Adrenal gland (tissue), 5 donors: ENCODE results near the gene DDX27.

ENCODE experiments used
- POLR2A ChIP-seq, 2 donors: fragments of 450-650 bp; IDR thresholded peaks; one replicate each; pipeline ENCODE4 v1.6.1; 2017; ENCODE audit warnings: antibody characterized with exemption in 2 of 2, mild to moderate bottlenecking in 2 of 2, moderate library complexity in 1 of 2
- TF ChIP-seq, protein P1 (sequence below), 6 experiments: fragments of 450-650 bp in 4 of 6; fragments of 200-600 bp in 2 of 6; sonication (generic) in 1 of 6; IDR thresholded peaks; 1 replicate in 5 of 6; 2 replicates in 1 of 6; pipeline versions ENCODE4 v1.5.1 to v1.8.0; 2016 to 2021; ENCODE audit warnings: antibody characterized with exemption in 6 of 6, mild to moderate bottlenecking in 2 of 6, moderate library complexity in 1 of 6
- donor health status: DM: no; HTN: no; CAD: no.

DNA sequence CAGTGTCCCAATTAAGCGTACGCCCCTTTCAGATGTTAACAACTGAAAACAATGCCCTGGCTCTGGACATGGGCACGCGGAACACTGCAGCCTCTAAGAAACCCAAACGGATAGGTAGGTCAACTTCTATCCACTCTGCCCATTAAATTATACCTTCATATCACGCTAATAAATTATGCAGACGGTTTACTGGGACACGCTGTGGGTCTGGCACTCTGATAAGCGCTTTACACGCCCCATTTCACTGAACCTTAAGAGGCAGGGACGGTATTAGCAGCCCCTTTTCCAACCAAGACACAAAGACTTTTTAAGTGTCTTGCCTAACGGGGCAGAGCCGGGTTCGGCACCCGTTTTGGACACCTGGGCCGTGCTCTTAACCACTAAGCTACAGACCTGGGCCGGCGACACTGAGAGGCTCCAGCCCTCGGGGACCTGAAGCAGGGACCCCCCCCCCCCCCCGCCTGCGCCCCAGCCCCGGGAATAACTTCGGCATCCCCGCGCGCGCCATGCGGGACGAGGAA, 31.8 kb upstream of the DDX27 start:
- TF ChIP-seq, protein P1, sequence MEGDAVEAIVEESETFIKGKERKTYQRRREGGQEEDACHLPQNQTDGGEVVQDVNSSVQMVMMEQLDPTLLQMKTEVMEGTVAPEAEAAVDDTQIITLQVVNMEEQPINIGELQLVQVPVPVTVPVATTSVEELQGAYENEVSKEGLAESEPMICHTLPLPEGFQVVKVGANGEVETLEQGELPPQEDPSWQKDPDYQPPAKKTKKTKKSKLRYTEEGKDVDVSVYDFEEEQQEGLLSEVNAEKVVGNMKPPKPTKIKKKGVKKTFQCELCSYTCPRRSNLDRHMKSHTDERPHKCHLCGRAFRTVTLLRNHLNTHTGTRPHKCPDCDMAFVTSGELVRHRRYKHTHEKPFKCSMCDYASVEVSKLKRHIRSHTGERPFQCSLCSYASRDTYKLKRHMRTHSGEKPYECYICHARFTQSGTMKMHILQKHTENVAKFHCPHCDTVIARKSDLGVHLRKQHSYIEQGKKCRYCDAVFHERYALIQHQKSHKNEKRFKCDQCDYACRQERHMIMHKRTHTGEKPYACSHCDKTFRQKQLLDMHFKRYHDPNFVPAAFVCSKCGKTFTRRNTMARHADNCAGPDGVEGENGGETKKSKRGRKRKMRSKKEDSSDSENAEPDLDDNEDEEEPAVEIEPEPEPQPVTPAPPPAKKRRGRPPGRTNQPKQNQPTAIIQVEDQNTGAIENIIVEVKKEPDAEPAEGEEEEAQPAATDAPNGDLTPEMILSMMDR (IDR thresholded peaks at IDR 0.05): no peak
- no peak for TF ChIP-seq POLR2A (IDR thresholded peaks at IDR 0.05)
